ENCODE data around the gene UBAC2.

- TF ChIP-seq, protein P1, sequence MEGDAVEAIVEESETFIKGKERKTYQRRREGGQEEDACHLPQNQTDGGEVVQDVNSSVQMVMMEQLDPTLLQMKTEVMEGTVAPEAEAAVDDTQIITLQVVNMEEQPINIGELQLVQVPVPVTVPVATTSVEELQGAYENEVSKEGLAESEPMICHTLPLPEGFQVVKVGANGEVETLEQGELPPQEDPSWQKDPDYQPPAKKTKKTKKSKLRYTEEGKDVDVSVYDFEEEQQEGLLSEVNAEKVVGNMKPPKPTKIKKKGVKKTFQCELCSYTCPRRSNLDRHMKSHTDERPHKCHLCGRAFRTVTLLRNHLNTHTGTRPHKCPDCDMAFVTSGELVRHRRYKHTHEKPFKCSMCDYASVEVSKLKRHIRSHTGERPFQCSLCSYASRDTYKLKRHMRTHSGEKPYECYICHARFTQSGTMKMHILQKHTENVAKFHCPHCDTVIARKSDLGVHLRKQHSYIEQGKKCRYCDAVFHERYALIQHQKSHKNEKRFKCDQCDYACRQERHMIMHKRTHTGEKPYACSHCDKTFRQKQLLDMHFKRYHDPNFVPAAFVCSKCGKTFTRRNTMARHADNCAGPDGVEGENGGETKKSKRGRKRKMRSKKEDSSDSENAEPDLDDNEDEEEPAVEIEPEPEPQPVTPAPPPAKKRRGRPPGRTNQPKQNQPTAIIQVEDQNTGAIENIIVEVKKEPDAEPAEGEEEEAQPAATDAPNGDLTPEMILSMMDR (IDR thresholded peaks at IDR 0.05) = no peak
- TF ChIP-seq EP300 (IDR thresholded peaks at IDR 0.05) (no peak), POLR2A (IDR thresholded peaks at IDR 0.05) (no peak)
These were observed 39.1 kb upstream of the UBAC2 start for GRCh38 chr13:99161512-99161911.
